HG02678 (cell line): ENCODE data around the gene UGT2B7.
"Not testable (repeated sequence)": the region's sequence is repeated elsewhere in the genome, so short reads cannot be mapped to it uniquely, and the experiment has no call there.

ENCODE experiments used
- ATAC-seq: cut with Tn5 transposase; IDR thresholded peaks from one replicate; pipeline ENCODE4 v1.9.1; 2021; ENCODE audit warnings: mild to moderate bottlenecking, moderate library complexity; ENCODE audit not compliant: unreplicated experiment

UGT2B7 gene

DNA sequence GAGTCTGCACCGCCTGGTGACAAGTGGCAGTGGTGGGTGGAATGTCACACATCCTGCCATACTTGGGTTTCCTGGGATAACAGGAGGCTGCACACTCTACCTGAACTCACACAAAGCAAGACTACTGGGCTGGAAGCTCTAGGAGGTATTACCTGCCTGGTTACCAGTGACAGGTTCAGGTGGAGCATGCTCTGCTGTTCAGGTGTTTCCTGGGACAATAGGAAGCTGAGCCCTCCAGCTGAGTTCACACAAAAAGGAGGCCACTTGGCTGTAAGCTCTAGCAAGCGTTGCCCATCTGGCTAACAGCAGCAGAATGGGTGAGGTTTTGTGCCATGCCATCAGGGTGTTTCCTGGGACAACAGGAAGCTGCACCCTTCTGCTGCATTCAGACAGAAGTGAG is 17.4 kb upstream of the UGT2B7 start:
- no peak for ATAC-seq

DNA sequence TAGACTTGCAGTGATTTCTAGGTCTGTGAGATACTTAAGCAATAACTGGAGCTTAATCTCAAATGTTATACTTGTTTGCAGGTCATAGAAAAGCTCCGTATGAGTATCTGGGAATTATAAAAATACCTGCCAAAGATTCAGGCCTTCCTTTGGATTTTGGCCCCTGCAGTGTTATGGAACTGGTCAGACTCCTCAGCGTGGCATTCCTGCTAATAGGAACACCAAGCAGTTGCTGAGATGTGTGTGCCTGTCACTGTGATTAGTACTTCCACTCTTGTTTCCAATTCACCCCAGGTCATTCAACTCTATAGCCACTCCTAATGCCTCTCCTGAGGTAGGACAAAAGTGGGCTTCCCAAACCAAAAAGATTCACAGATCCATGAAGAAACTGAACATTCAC is 7.8 kb upstream of the UGT2B7 start:
- ATAC-seq: no peak

DNA sequence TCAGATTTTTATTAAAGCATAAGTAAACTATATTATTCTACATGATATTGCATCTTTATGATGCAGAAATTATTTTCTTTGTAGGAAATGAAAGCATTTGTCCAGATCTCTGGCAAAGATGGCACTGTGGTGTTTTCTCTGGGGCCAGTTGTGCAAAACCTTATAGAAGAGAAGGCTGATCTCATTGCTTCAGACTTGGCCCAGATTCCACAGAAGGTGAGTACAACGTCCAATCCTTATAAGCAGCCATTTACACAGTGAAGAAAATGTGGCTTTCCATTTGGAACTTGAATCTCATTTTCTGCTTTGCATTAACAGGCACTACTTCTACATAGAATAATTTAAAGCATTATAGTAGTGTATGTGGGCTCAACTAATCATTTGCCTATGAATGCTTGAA is 6.9 kb upstream of the UGT2B7 start:
- ATAC-seq: no peak

DNA sequence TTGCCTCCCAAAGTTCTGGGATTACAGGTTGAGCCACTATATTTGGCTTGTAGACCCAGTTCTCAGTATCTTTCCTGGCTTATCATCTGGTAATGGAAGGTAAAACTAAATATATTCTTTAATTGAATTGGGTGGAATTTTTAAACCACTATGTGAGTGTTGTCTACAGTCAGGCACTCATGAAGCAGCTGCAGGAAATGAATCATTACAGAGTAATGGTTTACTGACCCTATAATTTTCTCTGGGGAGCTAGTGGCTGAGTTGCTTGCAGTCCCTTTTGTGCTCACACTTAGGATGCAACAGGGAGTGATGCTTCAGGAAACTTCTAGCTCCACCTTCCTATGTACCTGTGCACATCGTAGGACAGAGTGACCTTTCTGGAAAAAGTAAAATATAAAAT is 4.1 kb upstream of the UGT2B7 start:
- no peak for ATAC-seq

DNA sequence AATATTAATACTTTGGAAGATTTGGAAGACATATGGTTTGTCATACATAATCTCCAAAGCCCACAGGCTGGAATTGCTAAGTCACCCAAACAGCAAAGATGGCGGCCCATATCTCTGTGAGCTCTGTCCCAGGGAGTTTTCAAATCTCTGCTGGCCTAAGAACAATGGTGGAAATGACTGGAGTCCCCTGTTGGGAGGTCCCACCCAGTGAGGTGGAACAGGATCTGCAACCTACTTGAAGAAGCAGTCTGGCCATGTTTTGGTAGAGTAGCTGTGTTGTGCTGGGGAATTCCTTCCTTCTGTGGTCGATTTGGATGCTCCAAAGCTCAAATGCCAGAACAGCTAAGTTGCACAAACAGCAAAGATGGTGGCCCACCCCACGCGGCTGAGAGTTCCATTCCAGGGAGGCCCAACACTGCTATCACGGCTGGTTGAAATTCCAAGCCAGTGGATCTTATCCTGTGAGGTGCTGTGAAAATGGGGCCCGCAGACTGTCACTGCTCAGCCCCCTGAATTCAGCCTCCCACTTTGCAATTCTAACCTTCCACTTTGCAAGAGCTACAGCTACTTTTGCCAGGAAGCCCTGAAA is 3.2 kb upstream of the UGT2B7 start:
- no peak for ATAC-seq

DNA sequence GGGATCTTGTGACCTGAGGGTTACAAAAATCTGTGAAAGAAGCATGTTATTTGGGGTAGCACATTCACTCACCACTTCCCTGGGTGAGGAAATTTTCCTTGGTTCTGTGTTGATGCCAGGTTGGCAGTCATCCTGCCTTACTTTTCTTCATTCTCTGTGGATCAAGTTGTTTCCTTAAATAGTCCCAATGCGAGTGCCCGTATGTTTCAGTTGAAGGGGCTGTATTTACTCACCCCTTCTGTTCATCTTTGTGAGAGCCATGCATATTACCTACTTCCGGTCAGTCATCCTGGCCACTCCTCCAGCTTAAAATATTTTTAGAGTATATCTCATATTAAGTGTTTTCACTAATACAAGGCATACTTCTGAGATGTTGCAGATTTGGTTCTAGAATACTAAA is 2.6 kb upstream of the UGT2B7 start:
- no peak for ATAC-seq

DNA sequence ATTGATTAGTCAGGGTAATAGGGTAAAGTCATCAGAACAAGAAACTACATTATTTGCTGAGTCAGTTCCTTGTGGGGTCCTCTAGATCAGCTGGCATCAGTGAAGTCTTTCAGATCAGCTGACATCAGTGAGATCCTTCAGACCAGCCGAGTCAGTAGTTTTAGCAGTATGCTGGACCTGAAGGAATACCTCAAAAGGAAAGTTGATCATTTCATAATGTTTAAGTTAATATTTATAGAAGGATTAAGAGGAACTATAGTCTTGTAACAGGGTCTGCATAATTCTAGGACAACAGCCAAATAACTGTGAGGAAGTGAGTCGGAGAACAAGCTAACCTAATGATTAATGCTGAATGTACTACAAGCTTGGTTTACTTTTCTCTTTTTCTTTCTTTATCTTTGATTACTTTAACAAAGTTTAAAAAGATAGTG is 958 bp upstream of the UGT2B7 start:
- no peak for ATAC-seq

DNA sequence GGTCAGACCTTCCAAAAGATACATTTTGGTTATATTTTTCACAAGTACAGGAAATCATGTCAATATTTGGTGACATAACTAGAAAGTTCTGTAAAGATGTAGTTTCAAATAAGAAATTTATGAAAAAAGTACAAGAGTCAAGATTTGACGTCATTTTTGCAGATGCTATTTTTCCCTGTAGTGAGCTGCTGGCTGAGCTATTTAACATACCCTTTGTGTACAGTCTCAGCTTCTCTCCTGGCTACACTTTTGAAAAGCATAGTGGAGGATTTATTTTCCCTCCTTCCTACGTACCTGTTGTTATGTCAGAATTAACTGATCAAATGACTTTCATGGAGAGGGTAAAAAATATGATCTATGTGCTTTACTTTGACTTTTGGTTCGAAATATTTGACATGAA is 536 bp downstream of the UGT2B7 start:
- ATAC-seq: no peak

DNA sequence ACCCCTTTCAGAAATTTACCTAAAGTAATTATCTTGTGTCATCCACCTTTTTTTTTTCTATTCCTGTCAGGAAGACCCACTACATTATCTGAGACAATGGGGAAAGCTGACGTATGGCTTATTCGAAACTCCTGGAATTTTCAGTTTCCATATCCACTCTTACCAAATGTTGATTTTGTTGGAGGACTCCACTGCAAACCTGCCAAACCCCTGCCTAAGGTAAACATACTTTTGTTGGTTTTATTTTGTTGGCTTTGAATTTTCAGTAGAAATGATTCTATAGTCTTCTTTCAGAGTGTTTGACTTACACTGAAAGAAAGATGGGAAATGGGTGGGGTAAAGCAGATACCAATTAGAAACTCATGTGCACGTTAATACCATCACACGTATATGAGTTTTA is 2.2 kb downstream of the UGT2B7 start:
- ATAC-seq: no peak

DNA sequence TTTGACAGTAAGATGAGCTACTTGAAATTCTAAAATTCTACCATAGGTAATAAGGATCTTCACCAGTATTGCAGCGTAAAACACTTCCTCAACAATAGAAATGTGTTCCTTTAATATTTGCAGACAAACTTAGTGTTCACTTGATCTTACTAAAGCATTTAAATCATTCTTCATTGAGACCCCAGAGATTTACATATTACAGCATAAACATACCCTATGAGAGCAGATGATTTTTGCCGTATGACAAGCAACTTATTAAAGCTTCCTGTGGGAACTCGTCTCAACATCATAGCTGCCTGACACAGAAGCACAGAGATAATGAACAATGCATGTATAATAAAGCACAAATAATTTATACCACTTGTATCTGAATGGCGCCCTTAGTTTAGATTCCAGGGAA is 3.6 kb downstream of the UGT2B7 start:
- ATAC-seq: no peak

DNA sequence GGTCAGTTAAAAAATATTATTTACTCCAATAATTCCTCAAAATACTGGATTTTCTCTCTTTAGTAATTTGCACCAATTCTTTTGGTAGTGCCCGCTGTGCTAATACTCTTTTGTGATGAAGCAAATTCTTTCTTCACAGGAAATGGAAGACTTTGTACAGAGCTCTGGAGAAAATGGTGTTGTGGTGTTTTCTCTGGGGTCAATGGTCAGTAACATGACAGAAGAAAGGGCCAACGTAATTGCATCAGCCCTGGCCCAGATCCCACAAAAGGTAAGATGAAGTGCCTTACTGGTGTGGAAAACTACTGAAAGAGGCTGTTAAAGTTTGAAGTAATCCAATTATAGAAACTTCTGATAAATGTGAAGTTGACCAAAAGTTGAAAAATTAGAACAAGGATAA is 6.4 kb downstream of the UGT2B7 start:
- not testable (repeated sequence) for ATAC-seq

DNA sequence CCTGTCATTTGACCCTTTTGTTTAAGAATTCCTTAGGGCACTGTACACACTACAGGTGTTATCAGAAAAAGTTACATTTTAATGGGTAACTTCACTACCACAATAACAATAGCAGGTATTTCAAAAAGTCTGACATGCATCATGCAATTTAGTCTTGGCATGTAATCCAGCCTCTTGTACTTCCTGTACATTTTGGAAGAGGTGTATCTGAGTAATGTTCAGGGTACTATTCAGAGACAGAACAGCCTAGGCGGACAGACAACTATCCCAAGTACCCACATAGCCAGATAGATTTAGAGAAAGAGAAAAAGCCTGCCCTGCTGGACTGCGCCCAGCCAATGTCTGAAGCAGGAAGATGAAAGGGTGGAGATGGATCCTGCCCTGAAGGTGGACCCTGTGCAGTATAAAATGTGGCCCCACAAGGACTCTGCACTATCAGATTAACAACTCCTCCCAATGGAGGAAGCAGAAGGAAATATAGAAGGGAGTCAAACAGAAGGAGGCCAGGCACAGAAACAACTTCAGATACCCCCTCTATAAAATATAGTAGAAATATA is 8.5 kb downstream of the UGT2B7 start:
- ATAC-seq: no peak

DNA sequence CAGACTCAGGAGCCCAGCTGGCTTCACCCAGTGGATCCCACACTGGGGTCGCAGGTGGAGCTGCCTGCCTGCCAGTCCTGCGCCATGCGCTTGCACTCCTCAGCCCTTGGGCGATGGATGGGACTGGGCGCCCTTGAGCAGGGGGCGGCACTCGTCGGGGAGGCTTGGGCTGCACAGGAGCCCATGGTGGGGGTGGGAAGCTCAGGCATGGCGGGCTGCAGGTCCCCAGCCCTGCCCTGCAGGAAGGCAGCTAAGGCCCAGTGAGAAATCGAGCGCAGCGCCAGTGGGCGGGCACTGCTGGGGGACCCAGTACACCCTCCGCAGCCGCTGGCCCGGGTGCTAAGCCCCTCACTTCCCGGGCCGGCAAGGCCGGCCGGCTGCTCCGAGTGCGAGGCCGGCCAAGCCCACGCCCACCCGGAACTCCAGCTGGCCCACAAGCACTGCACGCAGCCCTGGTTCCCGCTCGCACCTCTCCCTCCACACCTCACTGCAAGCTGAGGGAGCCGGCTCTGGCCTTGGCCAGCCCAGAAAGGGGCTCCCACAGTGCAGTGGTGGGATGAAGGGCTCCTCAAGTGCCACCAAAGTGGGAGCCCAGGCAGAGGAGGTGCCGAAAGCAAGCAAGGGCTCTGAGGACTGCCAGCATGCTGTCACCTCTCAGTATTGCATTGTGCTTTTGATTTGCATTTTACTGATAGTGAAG is 19.0 kb downstream of the UGT2B7 start:
- not testable (repeated sequence) for ATAC-seq

DNA sequence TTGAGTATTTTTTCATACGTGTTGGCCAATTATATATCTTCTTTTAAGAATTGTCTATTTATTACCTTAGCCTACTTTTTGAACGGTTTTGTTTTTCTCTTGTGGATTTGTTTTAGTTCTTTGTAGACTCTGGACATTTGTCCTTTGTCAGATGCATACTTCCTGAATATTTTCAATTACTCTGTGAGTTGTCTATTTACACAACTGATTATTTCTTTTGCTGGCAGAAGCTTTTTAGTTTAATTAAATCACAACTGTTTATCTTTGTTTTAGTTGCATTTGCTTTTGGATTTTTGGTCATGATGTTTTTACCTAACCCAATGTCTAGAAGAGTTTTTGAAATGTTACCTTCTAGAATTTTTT is 19.6 kb downstream of the UGT2B7 start:
- no peak for ATAC-seq

DNA sequence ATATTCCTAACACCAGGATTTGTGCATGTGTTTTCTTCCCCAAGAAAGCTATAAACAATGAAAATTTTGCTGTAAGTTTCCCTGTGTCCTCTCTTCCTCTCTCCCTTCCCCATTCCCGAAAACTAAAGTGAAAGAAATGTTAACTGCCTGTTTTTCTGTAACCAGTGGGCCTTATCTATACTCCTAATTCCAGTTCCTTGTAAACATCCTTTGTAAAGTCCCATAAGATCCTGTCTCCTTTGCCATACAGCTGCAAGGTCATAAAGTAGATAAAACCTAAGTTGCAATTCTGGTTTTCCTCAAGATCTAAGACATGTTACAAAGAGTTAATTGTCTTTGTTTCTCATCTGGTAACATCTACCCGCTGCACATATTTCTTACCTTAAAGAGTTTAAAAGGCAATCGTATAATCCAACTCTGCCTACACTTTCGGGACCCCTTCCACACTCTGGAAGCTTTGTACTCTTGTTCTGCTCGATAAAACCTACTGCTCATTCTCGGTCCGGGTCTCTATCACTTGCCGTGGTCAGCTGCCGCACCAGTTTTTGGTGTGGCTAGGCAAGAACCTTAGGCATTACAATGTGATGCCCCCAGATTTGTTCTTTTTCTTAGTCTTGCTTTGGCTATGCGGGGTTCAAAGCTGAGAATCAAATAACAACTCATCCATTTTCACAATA is 20.5 kb downstream of the UGT2B7 start:
- no peak for ATAC-seq

DNA sequence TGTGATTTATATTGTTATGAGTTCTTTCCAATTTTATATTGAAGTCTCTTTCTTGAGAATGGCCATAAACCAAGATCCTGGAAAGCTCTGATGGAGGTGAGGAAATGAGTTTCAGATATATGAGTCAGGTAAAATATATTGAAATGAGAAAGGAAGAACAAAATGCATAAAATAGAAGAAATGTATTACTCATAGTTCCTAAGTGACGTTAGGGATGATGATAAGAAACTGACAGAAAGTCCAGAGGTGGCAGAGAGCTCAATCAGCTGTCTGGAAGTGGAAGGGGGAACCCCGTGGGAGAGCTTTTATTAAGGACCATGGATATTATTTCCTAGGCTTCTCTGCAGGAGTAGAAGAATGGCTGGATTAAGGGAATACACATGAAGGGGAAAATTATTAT is 24.6 kb downstream of the UGT2B7 start:
- ATAC-seq: no peak

DNA sequence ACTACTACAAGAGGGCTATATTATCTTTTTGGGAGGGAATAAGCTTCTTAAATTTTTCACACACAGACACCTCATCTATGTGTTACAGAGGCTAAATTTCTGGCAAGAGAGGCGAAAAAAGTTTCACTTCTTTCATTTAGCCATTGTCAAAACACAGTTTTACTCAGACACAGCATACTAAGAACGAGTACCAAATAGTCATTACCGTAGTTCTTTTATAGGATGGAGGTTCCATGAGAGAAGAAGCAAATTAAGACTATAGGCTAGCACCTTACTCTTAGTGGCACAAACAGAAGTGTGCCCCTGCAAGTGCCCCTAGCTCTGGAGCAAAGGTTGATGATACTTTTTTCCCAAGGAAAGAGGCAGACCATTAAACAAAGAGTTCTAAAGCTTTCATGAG is 26.2 kb downstream of the UGT2B7 start:
- ATAC-seq: no peak

DNA sequence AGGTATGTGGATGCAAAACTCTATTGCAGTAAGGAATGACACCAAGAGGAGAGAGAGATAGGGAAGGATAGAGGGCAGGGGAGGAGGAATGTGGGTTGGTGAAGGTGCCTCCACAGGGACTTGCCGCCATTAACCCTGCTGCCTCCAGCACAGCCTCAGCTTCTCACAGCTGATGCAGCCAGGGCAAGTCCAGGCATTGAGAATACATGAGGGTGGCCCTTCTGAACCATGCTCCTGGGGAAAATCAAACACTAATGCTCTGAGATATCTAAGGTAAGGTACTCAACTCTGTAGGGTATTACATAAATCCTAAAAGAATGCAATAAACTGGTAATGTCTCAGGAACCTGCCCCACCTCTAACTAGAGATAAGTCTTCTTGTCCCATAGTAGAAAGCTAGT is 28.7 kb downstream of the UGT2B7 start:
- ATAC-seq: no peak

DNA sequence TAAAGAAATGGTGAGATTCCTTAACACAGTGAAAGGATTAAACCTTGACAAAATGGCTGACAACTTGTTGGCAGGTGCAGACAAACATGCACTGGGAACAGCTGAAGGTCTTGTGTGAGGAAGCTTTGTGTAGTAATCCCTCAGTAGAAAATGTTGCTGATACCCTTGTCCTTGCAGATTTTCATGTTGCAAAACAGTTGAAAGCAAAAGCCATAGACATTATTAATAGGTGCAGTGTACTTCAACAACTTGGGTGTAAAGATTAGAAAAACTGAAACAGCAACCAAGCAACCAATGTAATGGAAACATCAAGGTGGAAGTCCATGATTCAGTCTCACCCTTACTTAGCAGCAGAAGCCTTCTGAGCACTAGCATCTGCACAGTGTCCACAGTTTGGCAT is 29.8 kb downstream of the UGT2B7 start:
- no peak for ATAC-seq

DNA sequence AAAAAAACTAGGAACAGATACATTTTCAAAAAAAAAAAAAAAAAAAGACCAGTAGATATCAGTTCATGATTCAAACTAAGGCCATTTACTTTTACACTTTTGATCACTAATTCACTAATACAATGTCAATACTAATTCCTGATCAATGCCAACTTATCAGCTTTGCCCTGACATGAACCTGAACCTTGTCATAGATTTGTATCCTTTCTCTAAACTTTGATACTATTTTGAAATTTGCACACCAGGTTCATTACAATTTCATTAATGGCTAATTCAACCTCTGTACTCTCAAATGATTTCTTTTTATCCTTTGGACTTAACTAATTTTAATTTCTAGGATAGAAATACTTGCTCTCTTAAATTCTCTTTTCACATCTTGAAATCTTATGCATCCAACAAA is 37.7 kb downstream of the UGT2B7 start:
- ATAC-seq: no peak

DNA sequence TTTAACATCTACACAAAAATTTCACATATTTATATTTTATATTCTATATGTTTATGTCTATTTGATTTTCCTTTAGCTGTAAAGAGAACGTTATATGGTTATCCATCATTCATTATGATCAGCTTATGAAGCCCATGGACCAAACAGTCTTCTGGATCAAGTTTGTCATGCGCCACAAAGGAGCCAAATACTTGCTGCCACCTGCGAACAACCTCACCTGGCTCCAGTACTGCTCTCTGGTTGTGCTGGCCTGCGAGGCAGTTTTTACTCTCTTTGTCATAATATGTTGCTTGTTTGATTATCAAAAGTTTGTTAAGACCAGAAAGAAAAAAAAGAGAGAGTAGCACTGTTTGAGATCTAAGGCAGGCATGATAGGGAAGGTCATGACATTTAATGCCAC is 38.2 kb downstream of the UGT2B7 start:
- ATAC-seq: no peak

DNA sequence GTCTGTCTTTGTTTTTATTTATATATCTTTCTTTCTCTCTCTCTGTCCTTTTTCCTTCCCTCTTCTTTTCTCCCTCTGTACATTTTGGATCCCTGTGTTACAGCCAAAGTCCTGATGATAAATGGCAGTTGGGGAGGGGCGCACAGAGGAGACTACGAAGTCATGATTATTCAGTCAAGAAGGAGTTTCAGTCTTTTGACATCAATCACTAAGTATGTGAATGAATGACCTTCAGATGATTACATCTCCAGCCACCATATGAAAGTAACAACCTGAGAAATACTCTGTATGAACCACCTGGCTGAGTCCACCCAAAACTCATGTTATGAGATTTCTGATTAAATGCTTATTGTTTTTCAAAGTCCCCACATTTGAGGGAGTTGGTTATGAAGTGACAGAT is 45.0 kb downstream of the UGT2B7 start:
- no peak for ATAC-seq
